Measurements from ENCODE around the gene LDLRAP1. TPM values are rescaled to one million over a fixed set of nuclear protein-coding genes. Genes with fewer than 3 reads are reported as not detected.

Gene LDLRAP1
- total and polyA plus RNA-seq, 9 donors, result 9.1 to 17.4 (median 13.1) TPM

- 91 to 96% (median 93%) methylated on average over 11 of the region's 11 CpGs for WGBS, 3 donors
- Histone ChIP-seq H3K4me1 (ENCODE audit: insufficient read depth) (peaks cover 26% of the 10 kb centered on the region), H3K27me3 (no peaks in the 10 kb centered on the region), H3K9me3 (no peaks in the 10 kb centered on the region), H3K36me3 (no peaks in the 10 kb centered on the region), H3K27ac (no peak overlapping the region), H3K4me3 (no peak overlapping the region)
- TF ChIP-seq CTCF (IDR thresholded peaks at IDR 0.05) (no peak), POLR2A (IDR thresholded peaks at IDR 0.05) (no peak), EP300 (IDR thresholded peaks at IDR 0.05) (no peak)
- DNase-seq, result no peak
- intact Hi-C loops (cut with DNase I), result no loop called here
Observed at GRCh38 chr1:25553749-25554429, 10.5 kb downstream of the LDLRAP1 start.

- Histone ChIP-seq H3K4me3 (no peak overlapping the region), H3K27me3 (no peaks in the 10 kb centered on the region), H3K27ac (no peak overlapping the region), H3K4me1 (ENCODE audit: insufficient read depth) (peaks cover 21% of the 10 kb centered on the region), H3K9me3 (no peaks in the 10 kb centered on the region), H3K36me3 (no peaks in the 10 kb centered on the region)
- WGBS, 3 donors, result 88 to 100% (median 89%) methylated on average over 2 to 3 of the region's 3 CpGs
- TF ChIP-seq CTCF (IDR thresholded peaks at IDR 0.05) (no peak), EP300 (IDR thresholded peaks at IDR 0.05) (no peak), POLR2A (IDR thresholded peaks at IDR 0.05) (no peak)
- DNase-seq, result no peak
- intact Hi-C loops (cut with DNase I), result no loop called here
Observed at GRCh38 chr1:25554430-25554780, 11.0 kb downstream of the LDLRAP1 start.

- Histone ChIP-seq H3K36me3 (no peaks in the 10 kb centered on the region), H3K4me3 (no peak overlapping the region), H3K4me1 (ENCODE audit: insufficient read depth) (peaks cover 14% of the 10 kb centered on the region), H3K27ac (no peak overlapping the region), H3K9me3 (no peaks in the 10 kb centered on the region), H3K27me3 (no peaks in the 10 kb centered on the region)
- TF ChIP-seq EP300 (IDR thresholded peaks at IDR 0.05), result no peak
- no peak for TF ChIP-seq POLR2A (IDR thresholded peaks at IDR 0.05)
- no peak for TF ChIP-seq CTCF (IDR thresholded peaks at IDR 0.05)
- intact Hi-C loops (cut with DNase I), result no loop called here
- 79 to 86% (median 84%) methylated on average over 14 of the region's 14 CpGs for WGBS, 3 donors
- DNase-seq, result no peak
Observed at GRCh38 chr1:25554886-25555752, 11.7 kb downstream of the LDLRAP1 start.

GRCh38 chr1:25555753-25556092, 12.3 kb downstream of the LDLRAP1 start:
- intact Hi-C loops (cut with DNase I), result no loop called here
- no peak for TF ChIP-seq POLR2A (IDR thresholded peaks at IDR 0.05)
- Histone ChIP-seq H3K36me3 (no peaks in the 10 kb centered on the region), H3K27me3 (no peaks in the 10 kb centered on the region), H3K4me1 (ENCODE audit: insufficient read depth) (peaks cover 9% of the 10 kb centered on the region), H3K27ac (no peak overlapping the region), H3K9me3 (no peaks in the 10 kb centered on the region), H3K4me3 (no peak overlapping the region)
- 88 to 90% (median 90%) methylated on average over 5 of the region's 5 CpGs for WGBS, 3 donors
- no peak for DNase-seq

- no peaks in the 10 kb centered on the region for H3K36me3 ChIP-seq
- no peak for DNase-seq
- WGBS, 3 donors, result 94 to 96% (median 95%) methylated on average over 11 of the region's 11 CpGs
- no peaks in the 10 kb centered on the region for H3K27me3 ChIP-seq
- TF ChIP-seq CTCF (IDR thresholded peaks at IDR 0.05), result no peak
- no peaks in the 10 kb centered on the region for H3K9me3 ChIP-seq
- no peak overlapping the region for H3K4me3 ChIP-seq
- H3K27ac ChIP-seq, result no peak overlapping the region
- intact Hi-C loops (cut with DNase I), result no loop called here
- peaks cover 8% of the 10 kb centered on the region for H3K4me1 ChIP-seq (ENCODE audit: insufficient read depth)
Observed at GRCh38 chr1:25556132-25556670, 12.8 kb downstream of the LDLRAP1 start.
